GM23338 (cell line): ENCODE results near the gene HLCS. TPM values are rescaled to one million over a fixed set of nuclear protein-coding genes. Genes with fewer than 3 reads are reported as not detected.

Experiments used
- ATAC-seq: fragments of 200-7000 bp; cut with Tn5 transposase; 3 replicates; pipeline ENCODE4 v1.9.1; 2020
- DNase-seq: peaks from one replicate; pipeline ENCODE4 v3.0.0-alpha.2; 2015; ENCODE audit warnings: low spot score
- H2AFZ ChIP-seq: fragments of 200-600 bp; sonication (generic); 2 replicates; pipeline ENCODE4 v1.8.0; 2016; ENCODE audit warnings: antibody characterized with exemption, mild to moderate bottlenecking, moderate library complexity
- H3F3A ChIP-seq: fragments of 200-600 bp; sonication (generic); replicated peaks from 2 replicates; pipeline ENCODE4 v1.8.0; 2017; ENCODE audit warnings: antibody characterized with exemption, mixed run types, low read depth
- H3K27ac ChIP-seq: fragments of 200-600 bp; sonication (generic); 2 replicates; pipeline ENCODE4 v1.6.1; 2016; ENCODE audit warnings: low read depth
- H3K27me3 ChIP-seq: fragments of 200-600 bp; sonication (generic); 2 replicates; pipeline ENCODE4 v1.8.0; 2016; ENCODE audit warnings: mild to moderate bottlenecking, mixed run types, moderate library complexity; ENCODE audit not compliant: insufficient read depth
- H3K36me3 ChIP-seq: fragments of 200-600 bp; sonication (generic); 2 replicates; pipeline ENCODE4 v1.8.0; 2016; ENCODE audit warnings: mild to moderate bottlenecking; ENCODE audit not compliant: insufficient read depth
- H3K4me1 ChIP-seq: fragments of 200-600 bp; sonication (generic); 2 replicates; pipeline ENCODE4 v1.8.0; 2016; ENCODE audit warnings: mild to moderate bottlenecking, moderate library complexity; ENCODE audit not compliant: insufficient read depth
- H3K4me2 ChIP-seq: fragments of 200-600 bp; sonication (generic); 2 replicates; pipeline ENCODE4 v1.7.1; 2017; ENCODE audit warnings: mixed run types
- H3K4me3 ChIP-seq: fragments of 200-600 bp; sonication (generic); 2 replicates; pipeline ENCODE4 v1.6.1; 2016; ENCODE audit warnings: mixed run types
- H3K79me2 ChIP-seq: fragments of 200-600 bp; sonication (generic); replicated peaks from 2 replicates; pipeline ENCODE4 v1.8.0; 2017; ENCODE audit warnings: mild to moderate bottlenecking; ENCODE audit not compliant: insufficient read depth
- H3K9me2 ChIP-seq: fragments of 200-600 bp; sonication (generic); 2 replicates; pipeline ENCODE4 v1.8.0; 2017; ENCODE audit not compliant: insufficient read depth
- H4K20me1 ChIP-seq: fragments of 200-600 bp; sonication (generic); replicated peaks from 2 replicates; pipeline ENCODE4 v1.8.0; 2017; ENCODE audit warnings: mild to moderate bottlenecking; ENCODE audit not compliant: insufficient read depth
- H3K27ac Mint-ChIP-seq: 2 replicates; pipeline ENCODE4 v1.8.0; 2020; ENCODE audit warnings: inconsistent platforms, mild to moderate bottlenecking, moderate library complexity, mixed read lengths
- H3K27me3 Mint-ChIP-seq: 3 replicates; pipeline ENCODE4 v1.8.0; 2022; ENCODE audit warnings: low read depth, mild to moderate bottlenecking, moderate library complexity, mixed read lengths, inconsistent platforms; ENCODE audit not compliant: insufficient read depth, poor library complexity
- H3K36me3 Mint-ChIP-seq: 3 replicates; pipeline ENCODE4 v1.8.0; 2021; ENCODE audit warnings: low read depth, mild to moderate bottlenecking, inconsistent platforms, moderate library complexity, mixed read lengths
- H3K4me1 Mint-ChIP-seq: 3 replicates; pipeline ENCODE4 v1.8.0; 2020; ENCODE audit warnings: mild to moderate bottlenecking, inconsistent platforms, mixed read lengths
- H3K4me3 Mint-ChIP-seq: 3 replicates; pipeline ENCODE4 v1.8.0; 2021; ENCODE audit warnings: moderate library complexity, mild to moderate bottlenecking, inconsistent platforms, mixed read lengths
- H3K9me3 Mint-ChIP-seq: 3 replicates; pipeline ENCODE4 v1.8.0; 2020; ENCODE audit warnings: moderate library complexity, mild to moderate bottlenecking, inconsistent platforms, mixed read lengths
- CREB1 ChIP-seq: fragments of 250-450 bp; sonication (Bioruptor Pico); IDR thresholded peaks from 2 replicates; pipeline ENCODE4 v1.5.0; 2020; ENCODE audit warnings: low read depth, mild to moderate bottlenecking, moderate library complexity
- CTCF ChIP-seq, 2 experiments: fragments of 200-600 bp in 1 of 2; sonication (generic) in 1 of 2; conservative IDR thresholded peaks; 2 replicates each; pipeline versions ENCODE4 v1.5.1 to v1.6.1; 2016 to 2017; ENCODE audit warnings: antibody characterized with exemption in 2 of 2, low read depth in 2 of 2, mild to moderate bottlenecking in 2 of 2, moderate library complexity in 1 of 2
- ETS1 ChIP-seq: IDR thresholded peaks from 2 replicates; pipeline ENCODE4 v1.6.1; 2016; ENCODE audit warnings: antibody characterized with exemption
- EZH2 ChIP-seq: fragments of 200-600 bp; sonication (generic); IDR thresholded peaks from one replicate; pipeline ENCODE4 v1.8.0; 2017; ENCODE audit warnings: antibody characterized with exemption, mild to moderate bottlenecking, low read depth; ENCODE audit not compliant: unreplicated experiment
- EZH2phosphoT487 ChIP-seq: fragments of 200-600 bp; sonication (generic); IDR thresholded peaks from one replicate; pipeline ENCODE4 v1.8.1; 2018; ENCODE audit warnings: antibody characterized with exemption; ENCODE audit not compliant: unreplicated experiment
- JUNB ChIP-seq: IDR thresholded peaks from one replicate; pipeline ENCODE4 v1.6.1; 2016; ENCODE audit warnings: antibody characterized with exemption; ENCODE audit not compliant: unreplicated experiment
- NANOG ChIP-seq: IDR thresholded peaks from 2 replicates; pipeline ENCODE4 v1.6.1; 2016; ENCODE audit warnings: antibody characterized with exemption, borderline replicate concordance
- POLR2AphosphoS5 ChIP-seq: IDR thresholded peaks from 2 replicates; pipeline ENCODE4 v1.6.1; 2016; ENCODE audit warnings: antibody characterized with exemption, low read depth
- REST ChIP-seq: IDR thresholded peaks from one replicate; pipeline ENCODE4 v1.6.1; 2018; ENCODE audit warnings: antibody characterized with exemption; ENCODE audit not compliant: unreplicated experiment
- STAT1 ChIP-seq: IDR thresholded peaks from one replicate; pipeline ENCODE4 v1.6.1; 2016; ENCODE audit warnings: antibody characterized with exemption; ENCODE audit not compliant: unreplicated experiment
- ZNF114 ChIP-seq: fragments of 250-450 bp; sonication (Bioruptor Pico); IDR thresholded peaks from 2 replicates; pipeline ENCODE4 v1.5.0; 2020; ENCODE audit warnings: mild to moderate bottlenecking, moderate library complexity
- ZNF331 ChIP-seq: fragments of 250-450 bp; sonication (Bioruptor Pico); IDR thresholded peaks from 2 replicates; pipeline ENCODE4 v1.5.0; 2020; ENCODE audit warnings: low read depth, mild to moderate bottlenecking, moderate library complexity
- ZNF462 ChIP-seq: fragments of 250-450 bp; sonication (Bioruptor Pico); IDR thresholded peaks from 2 replicates; pipeline ENCODE4 v1.5.0; 2020; ENCODE audit warnings: mild to moderate bottlenecking, moderate library complexity
- polyA plus RNA-seq: library from polyadenylated mRNA; unstranded; fragments of >200 nt; fragmentation: Nextera tagmentation; extraction: Ambion mirVana; gene quantifications from 2 replicates; pipeline ENCODE4 v1.2.1, GENCODE V29; 2016
- total RNA-seq: library from RNA; depleted of rRNA; stranded (reverse); fragments of >200 nt; shearing (Covaris generic); gene quantifications from 2 replicates; pipeline ENCODE4 v1.2.3, GENCODE V29; 2014

Gene HLCS
- total and polyA plus RNA-seq, 2 experiments from 2014 or later: 6.1 to 14.7 TPM

GRCh38 chr21:36743446-36743845 is 223.0 kb downstream of the HLCS start:
- Mint-ChIP-seq H3K27ac (no peak overlapping the region), H3K36me3 (no peaks in the 10 kb centered on the region; the same call in 2 of the 3 replicates), H3K9me3 (no peaks in the 10 kb centered on the region; the same call in 2 of the 3 replicates), H3K4me3 (no peak overlapping the region), H3K4me1 (peaks cover 19% of the 10 kb centered on the region), H3K27me3 (peaks cover 35% of the 10 kb centered on the region)
- Histone ChIP-seq H3K9me2 (no peaks in the 10 kb centered on the region), H3K36me3 (no peaks in the 10 kb centered on the region), H3K4me2 (no peak overlapping the region), H2AFZ (no peak overlapping the region), H3K4me3 (no peak overlapping the region), H3K79me2 (no peaks in the 10 kb centered on the region), H3K27me3 (peaks cover 20% of the 10 kb centered on the region), H3F3A (no peaks in the 10 kb centered on the region), H3K27ac (no peak overlapping the region), H4K20me1 (no peaks in the 10 kb centered on the region), H3K4me1 (peaks cover 2% of the 10 kb centered on the region)
- TF ChIP-seq EZH2 (no peak), POLR2AphosphoS5 (no peak), ZNF114 (CRISPR knock-in tag) (no peak), CREB1 (CRISPR knock-in tag) (no peak), EZH2phosphoT487 (no peak), STAT1 (no peak), ZNF462 (no peak), REST (no peak), JUNB (no peak), NANOG (no peak), ZNF331 (CRISPR knock-in tag) (no peak), ETS1 (no peak), CTCF (conservative IDR thresholded peaks at IDR 0.05; ENCODE audit: low read depth in 2 of 2) (no peak)
- ATAC-seq (no peak), DNase-seq (no peak)
